ENCODE results near the gene DENND4C.
A peak's percentile ranks its signal among the peaks of the same experiment; 100 is the strongest.
"Not testable (repeated sequence)": the region's sequence is repeated elsewhere in the genome, so short reads cannot be mapped to it uniquely, and the experiment has no call there.

Gene DENND4C

DNA sequence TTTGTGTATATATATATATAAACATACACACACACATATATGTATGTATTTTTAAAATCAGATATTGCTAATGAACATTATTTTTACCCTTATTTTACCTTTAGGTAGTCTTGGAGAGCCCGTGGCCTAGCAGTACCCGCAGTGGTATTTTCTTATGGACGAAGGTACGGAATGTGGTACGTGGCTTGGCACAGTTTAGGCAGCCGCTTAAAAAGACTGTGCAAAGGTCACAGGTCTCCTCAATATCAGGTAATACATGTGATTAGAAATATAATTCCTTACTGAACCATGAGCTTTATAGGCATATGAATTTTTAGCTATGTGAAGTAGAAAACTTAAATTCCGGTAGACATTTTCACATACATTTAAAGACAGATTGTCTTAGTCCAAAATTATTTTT lies 105.7 kb downstream of the DENND4C start:
- intact Hi-C loops (cut with DNase I) = no loop called here
- DNase-seq = no peak

DNA sequence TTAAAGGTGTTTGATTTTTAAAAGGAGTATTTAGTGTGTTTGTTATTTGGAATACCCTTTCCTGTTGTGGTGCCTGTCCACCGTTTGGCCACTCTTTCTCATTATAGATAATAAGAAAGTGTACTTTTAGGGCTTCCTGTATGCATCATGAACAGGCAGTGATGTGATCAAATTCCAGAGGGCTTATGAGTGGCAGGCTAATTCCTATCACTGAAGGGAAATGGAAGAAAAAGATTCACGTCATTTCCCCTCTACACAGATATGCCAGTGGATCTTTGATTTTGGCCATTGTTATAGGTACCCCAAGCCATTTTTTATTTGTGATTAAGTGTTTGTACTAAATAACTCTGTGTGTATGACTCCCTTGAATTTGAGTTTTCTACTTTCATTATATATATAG lies 112.5 kb downstream of the DENND4C start:
- intact Hi-C loops (cut with DNase I) = no loop called here
- no peak for DNase-seq

DNA sequence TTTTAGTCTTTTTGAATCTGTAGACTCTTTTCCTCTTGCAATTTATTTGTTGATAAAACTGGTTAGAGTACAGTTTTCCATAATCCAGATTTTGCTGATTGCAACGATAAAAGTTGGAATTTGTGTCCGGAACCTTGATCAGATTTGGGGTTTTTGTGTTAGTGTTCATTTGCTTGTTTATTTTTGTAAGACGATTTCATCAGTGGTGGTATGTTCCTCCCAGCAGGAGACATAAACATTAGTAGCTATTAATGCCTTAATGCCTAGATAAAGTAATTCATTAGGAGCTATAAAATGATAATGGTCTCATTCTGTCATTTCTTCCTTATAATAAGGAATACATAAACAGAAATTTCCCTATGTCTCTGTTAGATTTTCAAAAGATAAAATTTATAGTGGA lies 128.2 kb downstream of the DENND4C start:
- intact Hi-C loops (cut with DNase I) = no loop called here
- DNase-seq = no peak

DNA sequence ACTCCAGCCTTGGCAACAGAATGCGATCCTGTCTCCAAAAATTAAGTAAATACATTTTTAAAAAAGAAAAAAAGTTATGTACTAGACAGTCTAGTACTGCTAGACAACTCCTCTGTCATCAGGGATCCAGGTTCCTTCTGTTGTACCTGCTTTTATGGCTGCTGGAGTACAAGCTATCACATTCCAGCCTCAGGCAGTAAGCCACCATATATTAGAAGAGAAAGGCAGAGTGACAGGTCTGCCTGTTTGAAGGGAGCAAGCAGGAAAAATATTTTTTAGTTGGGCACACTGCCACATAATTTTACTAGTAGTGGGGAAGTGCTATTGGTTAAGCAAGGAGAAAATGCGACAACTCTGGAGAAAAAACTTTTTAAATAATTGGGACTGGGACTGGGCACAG lies 138.6 kb downstream of the DENND4C start:
- DNase-seq = no peak
- intact Hi-C loops (cut with DNase I) = no loop called here

DNA sequence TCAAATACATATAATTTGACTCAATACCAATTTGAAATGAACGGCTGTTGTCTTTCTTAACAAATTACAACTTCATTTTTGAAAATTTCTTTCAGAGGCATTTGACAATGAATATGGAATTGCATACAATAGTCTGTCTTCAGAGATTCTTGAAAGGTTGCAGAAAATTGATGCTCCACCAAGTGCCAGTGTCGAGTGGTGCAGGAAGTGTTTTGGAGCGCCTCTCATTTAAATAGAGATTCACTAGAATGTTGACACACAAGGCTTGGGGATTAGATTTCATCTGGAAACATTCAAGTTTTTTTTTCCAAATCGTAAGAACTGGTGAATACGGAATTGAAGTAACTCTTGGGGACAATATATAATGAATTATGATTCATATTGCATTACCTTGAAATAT lies 141.4 kb downstream of the DENND4C start:
- no peak for DNase-seq
- intact Hi-C loops (cut with DNase I) = no loop called here

DNA sequence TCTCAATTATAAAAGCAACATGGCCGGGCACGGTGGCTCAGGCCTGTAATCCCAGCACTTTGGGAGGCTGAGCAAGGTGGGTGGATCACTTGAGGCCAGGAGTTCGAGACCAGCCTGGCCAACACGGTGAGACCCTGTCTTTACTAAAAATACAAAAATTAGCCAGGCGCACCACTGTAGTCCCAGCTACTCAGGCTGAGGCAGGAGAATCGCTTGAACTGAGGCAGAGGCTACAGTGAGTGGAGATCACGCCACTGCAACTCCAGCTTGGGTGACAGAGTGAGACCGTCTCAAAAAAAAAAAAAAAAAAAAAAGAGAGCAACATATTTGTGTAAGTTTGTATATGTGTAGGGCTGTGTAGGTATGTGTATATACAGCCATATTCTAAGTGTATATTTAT lies 142.1 kb downstream of the DENND4C start:
- intact Hi-C loops (cut with DNase I) = no loop called here

DNA sequence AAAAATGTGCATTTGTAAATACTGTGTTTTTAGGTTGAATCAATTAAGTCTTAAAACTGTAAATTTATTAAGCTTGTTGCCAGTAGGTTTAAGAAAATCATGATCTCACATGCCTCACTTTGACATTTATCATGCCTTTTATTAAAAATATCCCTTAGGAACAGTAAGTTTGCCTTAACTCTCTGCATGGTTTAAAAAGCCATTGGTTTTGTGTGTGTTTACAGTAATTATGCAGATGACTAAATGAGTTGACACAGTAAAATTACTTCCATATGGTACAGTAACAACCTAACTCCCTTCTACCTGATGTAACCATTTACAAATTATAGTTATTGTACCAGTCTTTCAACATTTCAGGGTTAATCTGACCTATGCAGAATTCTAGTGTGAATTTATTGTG lies 143.0 kb downstream of the DENND4C start:
- intact Hi-C loops (cut with DNase I) = no loop called here
- DNase-seq = no peak

More for the DNA sequence above, 142.1 kb downstream of the DENND4C start:
- DNase-seq = no peak

DNA sequence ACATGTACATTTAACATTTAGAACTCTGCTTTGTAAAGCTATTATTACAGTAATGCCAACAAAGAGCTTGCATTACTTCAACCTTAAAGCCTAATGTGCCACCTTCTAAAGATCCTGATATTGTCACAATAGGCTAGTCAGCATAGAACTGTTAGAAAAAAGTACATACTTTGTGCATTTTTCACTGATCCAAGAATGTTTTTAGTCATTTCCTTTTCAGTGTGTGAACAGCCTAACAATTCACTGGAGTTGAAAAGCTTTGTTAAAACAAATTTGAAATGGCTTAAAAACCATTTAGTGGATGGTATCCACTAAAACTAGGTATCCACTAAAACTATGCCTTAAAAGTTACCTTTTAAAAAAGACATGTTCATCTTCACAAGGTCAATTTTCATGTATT lies 145.0 kb downstream of the DENND4C start:
- DNase-seq = no peak
- intact Hi-C loops (cut with DNase I) = no loop called here

DNA sequence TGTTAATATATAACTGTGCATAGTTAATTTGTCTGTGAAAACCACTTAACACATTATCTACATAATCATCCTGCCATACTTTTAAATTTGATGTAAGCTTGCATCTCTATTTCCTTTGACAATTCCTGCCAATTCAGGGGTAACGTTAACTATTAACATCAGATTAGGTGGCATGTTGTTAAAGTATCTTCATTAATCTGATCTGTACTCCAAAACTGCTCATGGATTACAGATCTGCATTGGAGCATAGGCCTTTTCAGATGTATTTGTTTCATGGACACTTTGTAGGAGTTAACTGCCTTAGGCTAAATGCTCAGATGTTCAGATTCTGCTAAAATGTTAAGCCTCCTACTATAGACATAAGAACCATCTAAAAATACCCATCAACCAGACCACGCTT lies 146.4 kb downstream of the DENND4C start:
- DNase-seq = no peak
- intact Hi-C loops (cut with DNase I) = no loop called here

DNA sequence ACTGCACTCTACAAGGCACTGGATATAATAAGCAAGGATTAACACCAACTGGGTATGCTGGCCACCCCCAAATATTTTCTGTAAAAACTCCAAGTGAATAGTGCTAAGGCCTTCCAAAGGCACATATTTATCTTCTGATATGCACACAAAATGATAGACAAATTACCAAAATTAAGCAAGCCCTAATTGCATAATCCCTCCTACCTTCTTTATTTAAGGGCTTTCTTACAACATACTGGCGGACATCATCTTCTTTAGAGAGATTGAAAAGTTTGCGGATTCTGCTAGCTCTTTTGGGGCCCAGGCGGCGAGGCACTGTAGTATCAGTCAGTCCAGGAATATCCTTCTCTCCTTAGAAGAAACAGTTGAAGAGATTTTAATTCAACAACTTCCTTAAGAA lies 147.7 kb downstream of the DENND4C start:
- no peak for DNase-seq
- intact Hi-C loops (cut with DNase I) = loop anchor here (2.0 kb wide), 1 partner anchor 147 kb away; the partner anchor contains the start of gene DENND4C

DNA sequence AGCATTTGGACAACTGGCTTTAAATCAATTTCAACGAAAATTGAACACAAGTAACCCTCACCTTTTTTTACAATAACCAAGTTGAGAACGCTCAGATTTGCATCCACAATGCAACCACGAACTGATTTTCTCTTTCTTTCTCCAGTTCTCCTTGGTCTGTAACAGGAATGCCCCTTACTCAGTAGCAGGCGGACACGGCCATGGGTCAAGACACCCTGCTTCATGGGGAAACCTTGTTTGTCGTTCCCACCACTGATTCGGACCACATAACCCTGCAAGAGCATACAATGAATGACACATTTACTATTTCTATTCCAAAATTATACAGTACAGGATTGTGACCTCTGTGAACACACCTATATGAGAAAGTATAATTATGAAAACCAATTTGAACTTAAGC lies 148.2 kb downstream of the DENND4C start:
- intact Hi-C loops (cut with DNase I) = loop anchor here (2.0 kb wide), 1 partner anchor 148 kb away; the partner anchor contains the start of gene DENND4C
- DNase-seq = no peak

DNA sequence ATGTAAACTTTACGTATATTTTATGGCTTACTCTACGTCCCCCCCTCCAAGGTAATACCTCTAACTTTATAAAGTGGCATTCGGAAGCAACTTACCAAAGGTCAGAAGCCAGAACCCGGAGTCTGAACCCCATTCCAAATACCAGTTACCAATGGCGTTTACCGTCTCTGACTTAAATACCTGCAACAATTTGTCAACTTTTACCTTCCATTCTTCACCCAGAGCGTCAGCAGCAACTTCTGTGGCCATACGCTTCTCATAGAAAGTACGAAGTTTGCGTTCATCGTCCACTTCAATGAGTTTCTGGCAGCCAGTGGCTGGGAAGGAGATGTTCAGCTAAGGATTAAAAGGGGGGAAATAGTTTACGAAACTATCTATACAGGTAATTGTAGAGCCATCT lies 148.8 kb downstream of the DENND4C start:
- intact Hi-C loops (cut with DNase I) = loop anchor here (2.0 kb wide), 1 partner anchor 148 kb away; the partner anchor contains the start of gene DENND4C
- DNase-seq = no peak

DNA sequence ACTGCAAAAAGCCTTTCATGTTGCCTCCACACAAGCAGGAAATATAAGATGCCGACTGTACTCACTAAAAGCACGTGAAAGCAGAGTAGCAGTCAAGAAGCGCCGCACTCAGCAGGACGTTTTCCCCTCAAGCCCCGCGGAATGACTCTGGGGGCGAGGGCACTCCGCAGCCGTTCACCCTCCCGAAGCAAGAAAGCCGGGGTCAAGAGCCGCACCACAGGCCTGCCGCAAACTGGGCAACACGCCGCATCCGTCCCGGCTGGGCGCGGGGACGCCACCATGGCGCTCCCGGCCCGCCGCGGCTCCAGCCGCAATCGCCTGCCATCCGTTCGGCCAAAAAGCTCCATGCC lies 149.2 kb downstream of the DENND4C start:
- peak in 2 of 10 donors; percentile 15 to 78 for DNase-seq

DNA sequence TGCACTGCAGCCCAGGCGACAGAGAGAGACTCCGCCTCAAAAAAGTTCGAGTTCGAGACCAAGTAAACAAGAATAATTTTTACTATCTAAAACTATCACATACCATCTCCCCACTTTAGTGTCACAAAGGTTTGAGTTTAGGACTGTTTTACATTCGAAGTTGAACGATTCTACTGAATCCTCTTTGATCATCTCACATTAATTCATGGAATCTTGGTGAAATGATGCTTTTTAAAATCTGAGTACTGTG lies 150.3 kb downstream of the DENND4C start:
- intact Hi-C loops (cut with DNase I) = loop anchor here (2.0 kb wide), 2 partner anchors 28 to 76 kb away; partner anchors contain the start of gene ACER2
- no peak for DNase-seq

More for the DNA sequence above, 149.2 kb downstream of the DENND4C start:
- intact Hi-C loops (cut with DNase I) = loop anchor here (2.0 kb wide), 3 partner anchors 29 to 149 kb away; partner anchors contain the start of genes ACER2 and DENND4C

DNA sequence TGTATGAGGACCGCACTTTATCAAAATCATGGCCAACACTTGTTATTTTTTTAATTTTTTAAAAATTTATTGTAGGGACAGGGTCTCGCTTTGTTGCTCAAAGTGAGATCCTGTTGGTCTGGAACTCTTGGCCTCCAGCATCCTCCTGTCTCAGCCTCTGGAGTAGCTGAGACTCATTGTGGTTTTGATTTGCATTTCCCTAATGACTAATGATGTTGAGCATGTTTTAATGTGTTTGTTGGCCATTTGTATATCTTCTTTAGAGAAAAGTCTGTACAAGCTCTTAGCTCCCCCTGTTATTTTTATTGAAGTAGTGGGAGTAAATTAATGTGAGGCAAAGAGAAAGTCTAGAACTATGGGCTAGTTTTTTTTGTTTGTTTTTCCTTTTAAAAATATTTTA lies 151.2 kb downstream of the DENND4C start:
- intact Hi-C loops (cut with DNase I) = loop anchor here (2.0 kb wide), 2 partner anchors 27 to 75 kb away; partner anchors contain the start of gene ACER2
- DNase-seq = no peak

DNA sequence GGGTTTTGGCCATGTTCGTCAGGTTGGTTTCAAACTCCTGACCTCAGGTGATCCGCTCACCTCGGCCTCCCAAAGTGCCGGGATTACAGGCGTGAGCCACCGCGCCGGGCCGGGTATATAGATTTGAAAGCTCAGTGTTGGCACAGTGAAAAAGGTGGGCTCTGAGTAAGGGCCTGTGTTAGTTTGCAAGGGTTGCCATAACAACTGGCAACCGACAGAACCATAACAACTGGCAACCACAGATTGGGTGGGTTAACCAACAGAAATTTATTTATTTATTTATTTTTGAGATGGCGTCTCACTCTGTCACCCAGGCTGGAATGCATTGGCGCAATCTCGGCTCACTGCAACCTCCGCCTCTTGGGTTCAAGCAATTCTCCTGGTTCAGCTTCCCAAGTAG lies 154.7 kb downstream of the DENND4C start:
- intact Hi-C loops (cut with DNase I); DNase-seq: not testable (repeated sequence)

DNA sequence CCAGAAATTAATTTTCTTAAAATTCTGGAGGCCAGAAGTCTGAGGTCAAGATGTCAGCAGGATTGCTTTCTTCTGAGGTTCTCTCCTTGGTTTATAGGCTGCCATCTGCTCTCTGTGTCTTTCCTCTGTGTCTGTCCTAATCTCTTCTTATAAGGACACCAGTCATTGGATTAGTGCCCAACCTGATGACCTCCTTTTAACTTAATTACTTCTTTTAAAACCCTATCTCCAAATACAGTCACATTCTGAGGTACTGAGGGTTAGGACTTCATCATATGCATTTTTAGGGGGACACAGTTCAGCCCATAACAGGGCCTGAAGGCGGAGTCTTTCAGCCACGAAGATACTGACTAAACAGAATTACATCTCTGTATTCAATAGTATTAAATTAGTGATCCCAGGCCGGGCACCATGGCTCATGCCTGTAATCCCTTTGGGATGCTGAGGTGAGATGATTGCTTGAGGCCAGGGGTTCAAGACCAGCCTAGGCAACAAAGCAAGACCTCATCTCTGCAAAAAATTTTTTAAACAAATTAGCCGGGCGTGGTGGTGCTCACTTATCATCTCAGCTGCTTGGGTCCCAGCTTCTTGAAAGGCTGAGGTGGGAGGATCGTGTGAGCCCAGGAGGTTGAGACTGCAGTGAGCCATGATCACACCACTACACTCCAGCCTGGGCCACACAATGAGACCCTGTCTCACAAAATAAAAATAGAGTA lies 155.5 kb downstream of the DENND4C start:
- intact Hi-C loops (cut with DNase I) = no loop called here
- DNase-seq = no peak

DNA sequence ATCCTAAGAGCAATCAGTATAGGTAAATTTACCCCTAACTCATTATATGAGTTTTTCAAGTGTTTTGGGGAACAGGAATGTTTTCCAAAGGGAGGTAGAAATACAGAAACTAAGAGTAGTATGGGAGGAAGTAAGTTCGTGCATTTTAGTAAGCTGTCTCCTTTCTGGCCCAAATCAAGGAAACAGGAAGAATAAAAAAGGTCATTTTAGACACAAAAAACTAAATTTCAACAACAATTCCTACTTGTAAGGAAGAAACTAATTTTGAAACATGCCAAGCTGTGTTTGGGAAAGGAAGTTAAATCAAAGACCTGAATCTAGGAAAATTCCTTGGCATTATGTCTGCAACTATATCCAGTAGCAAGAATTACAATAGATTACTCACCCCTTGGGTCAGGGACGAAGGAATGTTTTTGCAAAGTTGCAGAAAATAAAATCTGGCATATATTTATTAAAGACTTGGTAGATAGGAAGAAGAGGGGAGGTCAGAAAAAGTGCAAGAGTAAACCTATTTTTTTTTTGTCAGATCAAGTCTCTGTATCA lies 156.1 kb downstream of the DENND4C start:
- no peak for DNase-seq
- intact Hi-C loops (cut with DNase I) = no loop called here

DNA sequence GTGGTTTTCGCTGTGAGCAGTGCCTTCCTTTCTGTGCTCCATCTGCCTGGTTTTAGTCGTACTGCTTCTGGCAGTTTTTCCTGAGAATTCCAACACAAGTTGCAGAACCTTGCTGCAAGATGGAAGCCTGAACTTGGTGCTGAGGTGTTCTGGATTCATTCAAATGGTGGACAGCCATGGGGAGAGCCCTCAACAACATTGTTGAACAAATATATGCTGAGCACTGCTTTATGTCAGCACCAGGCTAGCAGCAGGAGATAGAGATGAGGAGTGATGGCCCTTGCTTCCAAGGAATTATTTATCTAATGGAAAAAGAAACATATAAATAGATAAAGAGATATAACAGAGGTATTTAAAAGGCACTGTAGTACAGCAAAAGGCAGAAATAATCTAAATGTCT lies 156.8 kb downstream of the DENND4C start:
- no peak for DNase-seq
- intact Hi-C loops (cut with DNase I) = no loop called here

DNA sequence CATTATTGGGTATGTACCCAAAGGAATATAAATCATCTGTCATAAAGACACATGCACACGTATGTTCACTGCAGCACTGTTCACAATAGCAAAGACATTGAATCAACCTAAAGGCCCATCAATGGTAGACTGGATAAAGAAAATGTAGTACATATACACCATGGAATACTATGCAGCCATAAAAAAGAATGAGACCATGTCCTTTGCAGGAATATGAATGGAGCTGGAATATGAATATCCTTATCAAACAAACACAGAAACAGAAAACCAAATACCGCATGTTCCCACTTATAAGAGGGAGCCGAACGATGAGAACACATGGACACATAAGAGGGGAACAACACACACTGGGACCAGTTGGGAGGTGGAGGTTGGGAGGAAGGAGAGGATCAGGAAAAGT lies 159.0 kb downstream of the DENND4C start:
- DNase-seq; intact Hi-C loops (cut with DNase I): not testable (repeated sequence)

DNA sequence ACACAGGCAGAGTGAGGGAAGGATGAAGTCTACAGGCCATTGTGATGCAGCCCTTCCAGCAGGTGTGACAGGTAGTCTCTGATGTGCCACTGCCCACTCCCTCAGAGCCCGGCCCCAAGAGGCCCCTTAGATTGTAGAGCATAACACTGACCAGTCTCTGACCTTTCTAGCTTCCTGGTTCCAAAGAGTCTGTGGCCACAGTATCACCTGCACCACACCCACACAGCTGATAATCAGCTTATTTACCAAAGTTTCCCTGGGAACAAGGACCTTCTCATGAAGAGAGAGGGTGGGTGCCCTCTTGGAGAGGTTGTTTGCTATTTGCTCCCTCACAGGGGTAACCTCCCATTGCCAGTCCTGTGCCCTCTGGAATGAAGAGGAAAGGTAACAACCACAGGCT lies 167.4 kb downstream of the DENND4C start:
- intact Hi-C loops (cut with DNase I) = no loop called here
- DNase-seq = no peak

DNA sequence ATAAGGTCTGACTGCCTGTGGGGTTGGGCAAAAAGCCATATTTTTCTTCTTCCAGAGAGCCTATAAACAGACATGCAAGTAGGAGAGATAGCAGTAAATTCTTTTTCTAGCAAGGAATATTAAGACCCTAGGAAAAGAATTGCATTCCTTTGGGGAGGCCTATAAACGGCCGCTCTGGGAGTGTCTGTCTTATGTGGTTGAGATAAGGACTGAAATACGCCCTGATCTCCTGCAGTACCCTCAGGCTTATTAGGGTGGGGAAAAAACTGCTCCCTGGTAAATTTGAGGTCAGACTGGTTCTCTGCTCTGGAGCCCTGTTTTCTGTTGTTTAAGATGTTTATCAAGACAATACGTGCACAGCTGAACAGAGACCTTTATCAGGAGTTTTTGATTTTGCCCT lies 172.7 kb downstream of the DENND4C start:
- intact Hi-C loops (cut with DNase I) = loop anchor here (10.0 kb wide), 1 partner anchor 52 kb away; no protein-coding TSS in a partner anchor
- DNase-seq = not testable (repeated sequence)
